Muscle of leg (tissue), 11 donors: Measurements from ENCODE around the gene CALCOCO1. TPM values are rescaled to one million over a fixed set of nuclear protein-coding genes. Genes with fewer than 3 reads are reported as not detected.

Source experiments
- DNase-seq: peaks from one replicate; pipeline ENCODE4 v3.0.0; 2013
- H3K27ac ChIP-seq: one replicate; pipeline ENCODE4 v1.5.1; 2013; ENCODE audit warnings: mild to moderate bottlenecking, low read length, control low read depth
- H3K27me3 ChIP-seq: one replicate; pipeline ENCODE4 v1.6.1; 2013; ENCODE audit warnings: low read length; ENCODE audit not compliant: control insufficient read depth, insufficient read depth
- H3K36me3 ChIP-seq: one replicate; pipeline ENCODE4 v1.6.1; 2013; ENCODE audit warnings: low read length; ENCODE audit not compliant: control insufficient read depth, insufficient read depth
- H3K4me1 ChIP-seq: one replicate; pipeline ENCODE4 v1.6.1; 2013; ENCODE audit warnings: low read length; ENCODE audit not compliant: control insufficient read depth, insufficient read depth
- H3K4me3 ChIP-seq: one replicate; pipeline ENCODE4 v1.5.1; 2013; ENCODE audit warnings: low read length, control low read depth
- H3K9me3 ChIP-seq: replicated peaks from 2 replicates; pipeline ENCODE4 v1.6.1; 2013; ENCODE audit warnings: low read depth, low read length; ENCODE audit not compliant: control insufficient read depth
- WGBS: methylation state at CpG from one replicate; pipeline ENCODE4 v1.1.5; 2013; ENCODE audit warnings: missing lambda C conversion rate; ENCODE audit not compliant: insufficient coverage; 5-methylcytosine and 5-hydroxymethylcytosine counted together
- polyA plus RNA-seq, 8 donors: library from polyadenylated mRNA; unstranded; fragments of 120-200 nt; gene quantifications; one replicate each; pipeline versions ENCODE4 v1.2.1 to v1.2.3, GENCODE V29; 2013; ENCODE audit warnings: inconsistent platforms in 1 of 8, low replicate concordance in 1 of 8; ENCODE audit not compliant: insufficient read length in 8 of 8, insufficient read depth in 1 of 8
- total RNA-seq: library from RNA; stranded (reverse); fragments of 120-200 nt; gene quantifications from one replicate; pipeline ENCODE4 v1.2.4, GENCODE V29; 2013

The CALCOCO1 gene
- total and polyA plus RNA-seq, 9 donors = 65.9 to 96.6 (median 77.5) TPM

DNA sequence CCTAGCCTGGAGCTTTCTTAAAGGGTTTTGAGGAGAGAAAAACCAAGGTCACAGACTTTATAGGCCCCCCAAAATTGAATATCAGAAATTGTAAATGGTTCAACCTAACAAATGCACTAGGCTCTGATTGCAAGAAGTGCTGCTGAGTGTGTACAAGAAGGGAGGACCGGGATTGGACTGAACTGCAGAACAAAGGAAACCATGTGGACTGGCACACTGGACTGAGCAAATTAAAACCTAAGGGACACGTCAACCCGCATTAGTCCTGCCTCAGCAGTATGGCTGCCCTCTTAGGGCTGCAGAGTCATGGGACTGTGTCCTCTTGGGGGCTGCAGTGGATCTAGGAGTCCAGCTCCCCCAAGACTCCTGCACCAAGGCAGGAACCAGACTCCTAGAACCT lies 25.4 kb upstream of the CALCOCO1 start:
- DNase-seq = no peak
- H3K36me3 ChIP-seq = no peaks in the 10 kb centered on the region
- no peak overlapping the region for H3K4me3 ChIP-seq
- peaks cover 82% of the 10 kb centered on the region for H3K27me3 ChIP-seq
- peaks cover 29% of the 10 kb centered on the region for H3K4me1 ChIP-seq
- 100% methylated on average over 1 of the region's 3 CpGs for WGBS
- no peaks in the 10 kb centered on the region for H3K9me3 ChIP-seq
- H3K27ac ChIP-seq = no peak overlapping the region

- DNase-seq = no peak
- peak overlapping the region; percentile 38 for H3K4me3 ChIP-seq
- H3K9me3 ChIP-seq = no peaks in the 10 kb centered on the region
- H3K27me3 ChIP-seq = peaks cover 82% of the 10 kb centered on the region
- H3K27ac ChIP-seq = no peak overlapping the region
- no peaks in the 10 kb centered on the region for H3K36me3 ChIP-seq
- 43% methylated on average over 9 of the region's 13 CpGs for WGBS
- H3K4me1 ChIP-seq = peaks cover 26% of the 10 kb centered on the region
Measured at GRCh38 chr12:53752192-53752601, 24.9 kb upstream of the CALCOCO1 start.

DNA sequence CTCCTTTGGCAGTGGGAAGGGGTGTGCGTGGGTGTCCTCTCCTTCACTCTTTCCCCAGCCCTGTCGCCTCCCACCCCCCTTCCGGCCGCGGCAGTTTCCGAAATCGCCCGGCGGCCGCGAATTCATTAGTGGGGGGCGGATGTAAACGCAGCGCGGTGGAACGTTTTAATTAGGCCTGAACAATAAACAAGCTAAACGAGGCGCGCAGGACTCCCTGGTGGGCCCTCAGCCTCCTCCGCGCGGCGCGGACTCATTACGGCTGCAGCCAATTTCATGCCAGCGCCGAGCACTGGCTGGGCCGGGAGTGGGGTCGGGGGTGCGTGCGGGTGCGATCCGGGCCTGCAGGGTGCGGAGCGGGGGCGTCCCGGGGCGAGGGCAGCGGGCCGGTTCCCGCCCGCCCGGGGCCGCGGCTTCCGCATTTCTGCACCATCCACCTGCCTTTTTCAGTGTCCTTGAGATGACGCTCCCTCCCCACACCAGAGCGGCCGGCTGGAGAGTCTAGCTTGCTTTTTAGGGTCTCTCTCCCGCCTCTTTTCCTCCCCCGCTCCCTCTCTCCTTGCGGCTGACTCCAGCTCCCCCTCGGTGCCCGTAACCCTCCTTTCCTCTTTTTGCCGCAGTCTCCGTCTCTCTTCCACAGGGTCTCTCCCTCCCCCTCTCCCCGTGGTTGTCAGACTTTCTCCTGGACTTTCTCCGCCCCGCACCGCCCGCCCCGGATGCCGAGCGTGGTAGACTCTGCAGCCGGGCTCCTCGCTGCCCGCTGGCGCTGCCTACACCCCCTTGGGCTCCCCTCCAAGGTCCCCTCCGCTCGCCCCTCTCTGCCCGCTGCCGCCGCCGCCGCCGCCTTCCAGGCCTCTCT lies 24.3 kb upstream of the CALCOCO1 start, which contains the start of gene CISTR:
Gene CISTR (minus strand): TSS at position 644 of the 856 bp plus-strand sequence.
- Histone ChIP-seq H3K27me3 (peaks cover 81% of the 10 kb centered on the region), H3K36me3 (no peaks in the 10 kb centered on the region), H3K9me3 (no peaks in the 10 kb centered on the region), H3K4me1 (peaks cover 24% of the 10 kb centered on the region), H3K27ac (no peak within 1 kb of the TSS), H3K4me3 (peak within 1 kb of the TSS; percentile 38)
- 1% methylated on average over 74 of the region's 76 CpGs for WGBS
- no peak for DNase-seq

GRCh38 chr12:53750812-53751335 lies 23.6 kb upstream of the CALCOCO1 start:
- peak; percentile 69 for DNase-seq
- Histone ChIP-seq H3K27me3 (peaks cover 80% of the 10 kb centered on the region), H3K27ac (no peak overlapping the region), H3K9me3 (no peaks in the 10 kb centered on the region), H3K4me3 (peak overlapping the region; percentile 38), H3K4me1 (peaks cover 25% of the 10 kb centered on the region), H3K36me3 (no peaks in the 10 kb centered on the region)
- under 1% methylated on average over 23 of the region's 36 CpGs for WGBS

GRCh38 chr12:53749986-53750811 lies 22.9 kb upstream of the CALCOCO1 start:
- H3K27me3 ChIP-seq = peaks cover 82% of the 10 kb centered on the region
- no peak overlapping the region for H3K4me3 ChIP-seq
- no peak overlapping the region for H3K27ac ChIP-seq
- H3K4me1 ChIP-seq = peaks cover 25% of the 10 kb centered on the region
- no peak for DNase-seq
- H3K9me3 ChIP-seq = no peaks in the 10 kb centered on the region
- 55% methylated on average over 6 of the region's 10 CpGs for WGBS
- H3K36me3 ChIP-seq = no peaks in the 10 kb centered on the region

DNA sequence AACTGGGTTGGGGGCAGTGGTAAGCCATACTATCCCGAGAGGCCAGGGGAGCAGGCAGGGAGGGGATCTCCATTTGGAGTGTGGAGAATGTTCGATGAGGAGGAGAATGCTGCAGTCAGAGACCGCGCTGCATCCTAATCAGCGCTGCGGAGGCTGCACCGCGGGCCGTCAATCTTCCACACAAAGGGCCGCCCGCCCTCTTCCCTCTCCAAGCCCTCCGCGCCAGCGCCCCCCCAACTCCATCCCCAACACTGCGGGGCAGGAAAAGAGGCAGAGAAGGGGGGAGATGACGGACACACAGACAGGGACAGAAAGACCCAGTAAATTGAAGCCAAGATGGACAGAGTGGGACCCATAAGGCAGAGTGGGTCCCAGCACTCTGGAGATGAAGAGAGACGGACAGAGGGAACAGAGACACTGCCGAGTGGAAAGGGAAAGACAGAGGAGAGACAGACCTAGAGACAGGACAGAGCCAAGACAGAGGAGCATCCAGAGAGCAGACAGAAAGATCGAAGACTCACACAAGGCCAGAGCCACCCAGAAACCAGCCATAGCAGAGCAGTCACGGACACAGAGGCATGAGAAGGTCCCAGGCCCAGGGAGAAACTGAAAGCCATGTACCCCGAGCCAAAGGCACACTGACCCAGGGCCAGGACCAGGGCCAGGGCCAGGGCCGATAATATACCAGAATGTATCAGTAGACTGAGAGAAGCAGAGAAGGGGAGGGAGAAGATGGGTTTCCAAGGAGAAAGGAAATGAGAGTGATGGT lies 21.0 kb upstream of the CALCOCO1 start:
- no peaks in the 10 kb centered on the region for H3K9me3 ChIP-seq
- peaks cover 85% of the 10 kb centered on the region for H3K27me3 ChIP-seq
- H3K36me3 ChIP-seq = no peaks in the 10 kb centered on the region
- DNase-seq = no peak
- H3K4me1 ChIP-seq = peaks cover 21% of the 10 kb centered on the region
- WGBS = 46% methylated on average over 10 of the region's 22 CpGs
- H3K27ac ChIP-seq = no peak overlapping the region
- H3K4me3 ChIP-seq = no peak overlapping the region

GRCh38 chr12:53747095-53747494 lies 19.8 kb upstream of the CALCOCO1 start:
- DNase-seq = no peak
- peaks cover 22% of the 10 kb centered on the region for H3K4me1 ChIP-seq
- H3K9me3 ChIP-seq = no peaks in the 10 kb centered on the region
- H3K4me3 ChIP-seq = no peak overlapping the region
- WGBS = 40% methylated on average over 2 of the region's 5 CpGs
- H3K27ac ChIP-seq = no peak overlapping the region
- peaks cover 83% of the 10 kb centered on the region for H3K27me3 ChIP-seq
- H3K36me3 ChIP-seq = no peaks in the 10 kb centered on the region

GRCh38 chr12:53746592-53747092 lies 19.4 kb upstream of the CALCOCO1 start:
- peaks cover 17% of the 10 kb centered on the region for H3K4me1 ChIP-seq
- no peak overlapping the region for H3K27ac ChIP-seq
- 1% methylated on average over 18 of the region's 20 CpGs for WGBS
- H3K27me3 ChIP-seq = peaks cover 80% of the 10 kb centered on the region
- H3K36me3 ChIP-seq = no peaks in the 10 kb centered on the region
- H3K4me3 ChIP-seq = no peak overlapping the region
- peak; percentile 96 for DNase-seq
- H3K9me3 ChIP-seq = no peaks in the 10 kb centered on the region

- H3K9me3 ChIP-seq = no peaks in the 10 kb centered on the region
- no peak overlapping the region for H3K27ac ChIP-seq
- peaks cover 13% of the 10 kb centered on the region for H3K4me1 ChIP-seq
- H3K27me3 ChIP-seq = peaks cover 75% of the 10 kb centered on the region
- 71% methylated on average over 2 of the region's 6 CpGs for WGBS
- no peak overlapping the region for H3K4me3 ChIP-seq
- no peaks in the 10 kb centered on the region for H3K36me3 ChIP-seq
- DNase-seq = no peak
Measured at GRCh38 chr12:53744751-53745150, 17.5 kb upstream of the CALCOCO1 start.
